Heart left ventricle (tissue), 16 donors: ENCODE results near the gene TRAPPC1. TPM values are rescaled to one million over a fixed set of nuclear protein-coding genes. Genes with fewer than 3 reads are reported as not detected.
A peak's percentile ranks its signal among the peaks of the same experiment; 100 is the strongest.

Experiments
- ATAC-seq, 4 donors: fragments of 200-7000 bp; cut with Tn5 transposase; one replicate each; pipeline ENCODE4 v1.9.1; 2020 to 2022; ENCODE audit warnings: moderate library complexity in 4 of 4, mild to moderate bottlenecking in 3 of 4, moderate number of reproducible peaks in 1 of 4
- DNase-seq, 5 donors: peaks; one replicate each; pipeline ENCODE4 v3.0.0-alpha.2; 2020
- H3K27ac ChIP-seq, 12 donors: fragments of 200-600 bp; sonication (generic) in 4 of 12; one replicate each; pipeline versions ENCODE4 v1.5.0 to v1.8.0; 2016 to 2022; ENCODE audit warnings: mild to moderate bottlenecking in 2 of 12
- H3K27me3 ChIP-seq, 9 donors: fragments of 200-600 bp; sonication (generic) in 2 of 9; one replicate each; pipeline versions ENCODE4 v1.5.1 to v1.8.0; 2016 to 2022; ENCODE audit warnings: mild to moderate bottlenecking in 3 of 9
- H3K36me3 ChIP-seq, 9 donors: fragments of 200-600 bp; sonication (generic) in 2 of 9; one replicate each; pipeline versions ENCODE4 v1.5.0 to v1.8.0; 2018 to 2022; ENCODE audit warnings: mild to moderate bottlenecking in 2 of 9
- H3K4me1 ChIP-seq, 12 donors: fragments of 200-600 bp; sonication (generic) in 4 of 12; one replicate each; pipeline versions ENCODE4 v1.5.0 to v1.8.0; 2016 to 2022; ENCODE audit warnings: mild to moderate bottlenecking in 3 of 12
- H3K4me3 ChIP-seq, 12 donors: fragments of 200-600 bp; sonication (generic) in 4 of 12; one replicate each; pipeline versions ENCODE4 v1.5.0 to v1.8.0; 2017 to 2022; ENCODE audit warnings: mild to moderate bottlenecking in 9 of 12, moderate library complexity in 4 of 12
- H3K9me3 ChIP-seq, 12 donors: fragments of 200-600 bp; sonication (generic) in 4 of 12; one replicate each; pipeline versions ENCODE4 v1.5.0 to v1.8.0; 2016 to 2022; ENCODE audit warnings: mild to moderate bottlenecking in 1 of 12
- CTCF ChIP-seq, 12 donors: fragments of 200-600 bp; sonication (generic) in 4 of 12; IDR thresholded peaks; one replicate each; pipeline versions ENCODE4 v1.5.0 to v1.8.0; 2018 to 2022; ENCODE audit warnings: antibody characterized with exemption in 12 of 12, mild to moderate bottlenecking in 5 of 12
- POLR2A ChIP-seq, 2 donors: fragments of 450-650 bp; IDR thresholded peaks; one replicate each; pipeline ENCODE4 v1.6.1; 2017; ENCODE audit warnings: antibody characterized with exemption in 2 of 2, mild to moderate bottlenecking in 2 of 2, moderate library complexity in 2 of 2
- WGBS, 4 donors: extraction: QIAGEN DNeasy Blood & Tissue Kit in 2 of 4; methylation state at CpG; one replicate each; pipeline versions ENCODE4 v1.1.5 to v1.1.7; 2013 to 2018; 5-methylcytosine and 5-hydroxymethylcytosine counted together
- intact Hi-C, 10 donors: fragments of 100-400 bp; cut with DNase I; formaldehyde crosslinking; loops; one replicate each; pipeline versions ENCODE4 v1.11.1 to v1.14.2; 2022
- polyA plus RNA-seq, 2 donors: library from polyadenylated mRNA; stranded (reverse); fragments of 200-250 nt; gene quantifications; one replicate each; pipeline ENCODE4 v1.2.3, GENCODE V29; 2013
- total RNA-seq, 9 donors: library from RNA; depleted of rRNA in 2 of 9; stranded (reverse); fragments of >200 nt in 2 of 9; fragmentation: NEBNext Ultra II Directional in 3 of 9; extraction: Animal tissue kit (Norgen Biotek cat#: 25700) in 3 of 9; gene quantifications; one replicate each; pipeline versions ENCODE4 v1.1.0 to v1.2.4, GENCODE V29; 2016 to 2023
- donor health status: ischemic (EF 13 %, LVEDD 7.1; RV severe dilation, severe dysfunction).
- donor health status: healthy with polysubstance abuse.
- donor health status: DM: no; HTN: yes; CAD: no.
- donor health status: DM: no; HTN: no; CAD: no.
- donor health status: ischemic (EF 25% LVEDD 6.9; RV normal size, moderate dysfunction).
- donor health status: ischemic (EF 25% LVEDD 5.7; RV mildly dilated, moderate dysfunction).
- donor health status: healthy.
- donor health status: DM: yes; HTN: yes; CAD: no.
- donor health status: ischemic (EF 35%, LVEDD 5.7; RV mildly dilated, moderate dysfunction).
- donor health status: nonischemic (EF 11% LVEDD 7.7; RV severe dilation, severe dysfunction).
- donor health status: DM: yes; HTN: yes; CAD: no.
- donor health status: PGD.
- donor health status: ischemic (EF 29% LVEDD 5.4; RV normal size, mild dysfunction).
- donor health status: nonischemic (EF 23%, LVEDD 6.1; RV moderate dilation, normal function).

Gene TRAPPC1
- total and polyA plus RNA-seq, 11 donors, result 60.8 to 170 (median 132) TPM

GRCh38 chr17:7897090-7897489, 34.7 kb downstream of the TRAPPC1 start:
- peaks cover 0 to 98% (median 87%) of the 10 kb centered on the region in 9 donors for H3K36me3 ChIP-seq
- no peak overlapping the region for H3K27ac ChIP-seq
- intact Hi-C loops, result loop anchor here in 8 of 10 donors (1.0 to 10.0 kb wide), 4 partner anchors 35 to 75 kb away; no protein-coding TSS in a partner anchor
- no peak for DNase-seq
- TF ChIP-seq POLR2A (IDR thresholded peaks at IDR 0.05), result no peak
- no peak for TF ChIP-seq CTCF (IDR thresholded peaks at IDR 0.05)
- peaks cover 0 to 11% (median 0%) of the 10 kb centered on the region in 12 donors for H3K4me1 ChIP-seq
- no peak for ATAC-seq
- WGBS, 4 donors, result 87 to 91% (median 88%) methylated on average over 13 of the region's 13 CpGs
- H3K4me3 ChIP-seq, result no peak overlapping the region
- no peaks in the 10 kb centered on the region for H3K9me3 ChIP-seq
- H3K27me3 ChIP-seq, result no peaks in the 10 kb centered on the region

GRCh38 chr17:7894866-7895265, 36.9 kb downstream of the TRAPPC1 start:
- Histone ChIP-seq H3K4me3 (no peak overlapping the region), H3K36me3 (peaks cover 0 to 95% (median 80%) of the 10 kb centered on the region in 9 donors), H3K27ac (no peak overlapping the region), H3K9me3 (no peaks in the 10 kb centered on the region), H3K27me3 (no peaks in the 10 kb centered on the region), H3K4me1 (peaks cover 0 to 18% (median 5%) of the 10 kb centered on the region in 12 donors)
- intact Hi-C loops, result loop anchor here in 7 of 10 donors (5.0 to 10.0 kb wide), 3 partner anchors 33 to 73 kb away; no protein-coding TSS in a partner anchor
- WGBS, 4 donors, result 88 to 92% (median 90%) methylated on average over 8 of the region's 8 CpGs
- no peak for ATAC-seq
- TF ChIP-seq POLR2A (IDR thresholded peaks at IDR 0.05), result no peak
- no peak for TF ChIP-seq CTCF (IDR thresholded peaks at IDR 0.05)
- peak in 1 of 5 donors; percentile 6 for DNase-seq

- no peak overlapping the region for H3K27ac ChIP-seq
- WGBS, 4 donors, result 88 to 97% (median 94%) methylated on average over 9 of the region's 9 CpGs
- no peak for ATAC-seq
- peak in 1 of 5 donors; percentile 3 for DNase-seq
- H3K27me3 ChIP-seq, result no peaks in the 10 kb centered on the region
- intact Hi-C loops, result loop anchor here in 3 of 10 donors (10.0 kb wide), 1 partner anchor 69 kb away; no protein-coding TSS in a partner anchor
- TF ChIP-seq CTCF (IDR thresholded peaks at IDR 0.05), result no peak
- TF ChIP-seq POLR2A (IDR thresholded peaks at IDR 0.05), result no peak
- H3K4me1 ChIP-seq, result peaks cover 5 to 24% (median 11%) of the 10 kb centered on the region in 12 donors
- no peak overlapping the region for H3K4me3 ChIP-seq
- H3K9me3 ChIP-seq, result no peaks in the 10 kb centered on the region
- H3K36me3 ChIP-seq, result peaks cover 0 to 91% (median 74%) of the 10 kb centered on the region in 9 donors
Observed at GRCh38 chr17:7894226-7894625, 37.5 kb downstream of the TRAPPC1 start.

GRCh38 chr17:7893187-7893880, 38.4 kb downstream of the TRAPPC1 start:
- Histone ChIP-seq H3K4me3 (no peak overlapping the region), H3K27ac (no peak overlapping the region), H3K4me1 (peaks cover 13 to 33% (median 20%) of the 10 kb centered on the region in 12 donors), H3K27me3 (no peaks in the 10 kb centered on the region), H3K9me3 (no peaks in the 10 kb centered on the region), H3K36me3 (peaks cover 0 to 83% (median 65%) of the 10 kb centered on the region in 9 donors)
- intact Hi-C loops, result loop anchor here in 3 of 10 donors (10.0 kb wide), 1 partner anchor 69 kb away; no protein-coding TSS in a partner anchor
- ATAC-seq (no peak), DNase-seq (no peak)
- 92 to 96% (median 94%) methylated on average over 7 to 15 of the region's 15 CpGs for WGBS, 4 donors
- no peak for TF ChIP-seq CTCF (IDR thresholded peaks at IDR 0.05)
- TF ChIP-seq POLR2A (IDR thresholded peaks at IDR 0.05), result no peak
